ENCODE data around the gene FGF6. TPM values are rescaled to one million over a fixed set of nuclear protein-coding genes. Genes with fewer than 3 reads are reported as not detected.

The FGF6 gene
- total RNA-seq, 1 donor, result not detected

Other genes starting within 250 kb of the FGF6 start
- 60.7 TPM for gene CCND2, start 172.1 kb downstream of the FGF6 start, total RNA-seq
- 9.8 TPM for gene TIGAR, start 124.6 kb downstream of the FGF6 start, total RNA-seq
- not detected for gene FGF23, start 66.1 kb downstream of the FGF6 start, total RNA-seq
- 1.0 TPM for gene RAD51AP1, start 93.1 kb upstream of the FGF6 start, total RNA-seq
- 8.8 TPM for gene DYRK4, start 116.4 kb upstream of the FGF6 start, total RNA-seq
- gene AKAP3, start 203.2 kb upstream of the FGF6 start, total RNA-seq, result 1.4 TPM
- 58.1 TPM for gene NDUFA9, start 203.3 kb upstream of the FGF6 start, total RNA-seq